Stimulated activated naive B cell treated with anti-CD40 and anti-IgM and Interleukin-4, amounts not matched to agents 10 μg/mL and 1 μg/mL and 100 μg/mL, for 72 hours (primary cell): ENCODE data around the gene RBPMS2.

Experiments
- ATAC-seq, 2 donors: fragments of 150-1000 bp; cut with Tn5 transposase; replicated peaks; 2 replicates each; pipeline ENCODE4 v1.10.0; 2021; ENCODE audit warnings: moderate library complexity in 1 of 2
- DNase-seq: peaks from one replicate; pipeline ENCODE4 v3.0.0; 2021
- H3K27ac Mint-ChIP-seq: one replicate; pipeline ENCODE4 v1.8.0; 2022; ENCODE audit warnings: mild to moderate bottlenecking, mixed read lengths
- H3K27me3 Mint-ChIP-seq, 2 donors: one replicate each; pipeline ENCODE4 v1.8.0; 2022; ENCODE audit warnings: mixed read lengths in 2 of 2
- H3K36me3 Mint-ChIP-seq, 2 donors: one replicate each; pipeline ENCODE4 v1.8.0; 2022; ENCODE audit warnings: mixed read lengths in 2 of 2, mild to moderate bottlenecking in 1 of 2
- H3K4me1 Mint-ChIP-seq, 2 donors: one replicate each; pipeline ENCODE4 v1.8.0; 2022; ENCODE audit warnings: mixed read lengths in 2 of 2, mild to moderate bottlenecking in 1 of 2
- H3K4me3 Mint-ChIP-seq, 2 donors: one replicate each; pipeline ENCODE4 v1.8.0; 2022; ENCODE audit warnings: mild to moderate bottlenecking in 2 of 2, mixed read lengths in 2 of 2, moderate library complexity in 1 of 2
- H3K9me3 Mint-ChIP-seq, 2 donors: one replicate each; pipeline ENCODE4 v1.8.0; 2022; ENCODE audit warnings: mixed read lengths in 2 of 2, mild to moderate bottlenecking in 1 of 2

RBPMS2 gene

GRCh38 chr15:64694816-64695215 lies 80.6 kb downstream of the RBPMS2 start:
- Mint-ChIP-seq H3K4me3 (no peak overlapping the region), H3K4me1 (peaks cover 43 to 74% of the 10 kb centered on the region in 2 donors), H3K27me3 (no peaks in the 10 kb centered on the region), H3K27ac (peak overlapping the region; percentile 47), H3K36me3 (peaks cover 17 to 32% of the 10 kb centered on the region in 2 donors), H3K9me3 (no peaks in the 10 kb centered on the region)
- no peak for DNase-seq
- no peak for ATAC-seq

GRCh38 chr15:64693134-64693533 lies 82.3 kb downstream of the RBPMS2 start:
- no peak for ATAC-seq
- H3K27me3 Mint-ChIP-seq, result no peaks in the 10 kb centered on the region
- H3K4me3 Mint-ChIP-seq, result no peak overlapping the region

GRCh38 chr15:64691896-64692565 lies 83.4 kb downstream of the RBPMS2 start:
- peaks cover 23 to 46% of the 10 kb centered on the region in 2 donors for H3K4me1 Mint-ChIP-seq
- no peak for DNase-seq
- no peaks in the 10 kb centered on the region for H3K9me3 Mint-ChIP-seq
- no peak for ATAC-seq
- H3K4me3 Mint-ChIP-seq, result no peak overlapping the region
- H3K27me3 Mint-ChIP-seq, result no peaks in the 10 kb centered on the region
- H3K27ac Mint-ChIP-seq, result no peak overlapping the region
- peaks cover 24 to 48% of the 10 kb centered on the region in 2 donors for H3K36me3 Mint-ChIP-seq

More at GRCh38 chr15:64693134-64693533, 82.3 kb downstream of the RBPMS2 start:
- no peak for DNase-seq
- H3K36me3 Mint-ChIP-seq, result peaks cover 20 to 38% of the 10 kb centered on the region in 2 donors
- peaks cover 31 to 57% of the 10 kb centered on the region in 2 donors for H3K4me1 Mint-ChIP-seq
- no peaks in the 10 kb centered on the region for H3K9me3 Mint-ChIP-seq
- H3K27ac Mint-ChIP-seq, result peak overlapping the region; percentile 62

GRCh38 chr15:64690578-64691296 lies 84.7 kb downstream of the RBPMS2 start:
- DNase-seq, result no peak
- H3K4me3 Mint-ChIP-seq, result no peak overlapping the region
- no peak for ATAC-seq
- no peaks in the 10 kb centered on the region for H3K27me3 Mint-ChIP-seq
- peaks cover 21 to 35% of the 10 kb centered on the region in 2 donors for H3K4me1 Mint-ChIP-seq
- no peaks in the 10 kb centered on the region for H3K9me3 Mint-ChIP-seq
- peak overlapping the region; percentile 42 for H3K27ac Mint-ChIP-seq
- peaks cover 22 to 55% of the 10 kb centered on the region in 2 donors for H3K36me3 Mint-ChIP-seq

GRCh38 chr15:64690008-64690407 lies 85.4 kb downstream of the RBPMS2 start:
- peaks cover 14 to 28% of the 10 kb centered on the region in 2 donors for H3K4me1 Mint-ChIP-seq
- no peak overlapping the region for H3K4me3 Mint-ChIP-seq
- no peaks in the 10 kb centered on the region for H3K27me3 Mint-ChIP-seq
- no peaks in the 10 kb centered on the region for H3K9me3 Mint-ChIP-seq
- no peak for ATAC-seq
- H3K36me3 Mint-ChIP-seq, result peaks cover 26 to 55% of the 10 kb centered on the region in 2 donors
- no peak for DNase-seq
- no peak overlapping the region for H3K27ac Mint-ChIP-seq
